Endothelial cell of umbilical vein (primary cell): ENCODE measurements around the gene FGR. TPM values are rescaled to one million over a fixed set of nuclear protein-coding genes. Genes with fewer than 3 reads are reported as not detected.

ENCODE experiments used
- BruUV-seq: library from RNA; stranded (reverse); fragments of 400-500 nt; replicated peaks from 2 replicates; lab custom pipeline; 2021; lab: Mats Ljungman, UMichigan
- CTCF ChIA-PET: fragments of 300-600, 350-600 bp; sonication (Branson Sonifier 250); formaldehyde crosslinking; loops from one replicate; lab custom pipeline; 2021; ENCODE audit warnings: antibody characterized with exemption, inconsistent platforms; lab: Charles Lee
- POLR2A ChIA-PET: fragments of 300-600, 350-600 bp; sonication (Branson Sonifier 250); formaldehyde crosslinking; loops from one replicate; lab custom pipeline; 2021; ENCODE audit warnings: antibody characterized with exemption, inconsistent platforms; lab: Charles Lee
- DNase-seq: peaks from one replicate; pipeline ENCODE4 v3.0.0-alpha.2; 2011; ENCODE audit warnings: low read depth, low spot score
- FAIRE-seq: peaks from 2 replicates; lab custom pipeline; 2011; peaks lifted over from hg19 to GRCh38; lab: Jason Lieb, UNC
- H2AFZ ChIP-seq: 2 replicates; pipeline ENCODE4 v1.6.0; 2012; ENCODE audit warnings: low read depth, low read length, control low read depth, inconsistent platforms
- H3K27ac ChIP-seq: 2 replicates; pipeline ENCODE4 v1.5.1; 2011; ENCODE audit warnings: low read depth, mild to moderate bottlenecking, control low read depth, low read length, moderate library complexity; ENCODE audit not compliant: insufficient read depth
- H3K27me3 ChIP-seq, 2 experiments: 2 replicates each; pipeline versions ENCODE4 v1.6.0 to v1.6.1; 2011; ENCODE audit warnings: low read length in 2 of 2, mixed read lengths in 1 of 2; ENCODE audit not compliant: control insufficient read depth in 2 of 2, insufficient read depth in 2 of 2
- H3K36me3 ChIP-seq, 2 experiments: 2 replicates in 1 of 2; 3 replicates in 1 of 2; pipeline ENCODE4 v1.5.1; 2011; ENCODE audit warnings: low read length in 2 of 2, mild to moderate bottlenecking in 1 of 2, moderate library complexity in 1 of 2; ENCODE audit not compliant: control insufficient read depth in 2 of 2, insufficient read depth in 2 of 2; ENCODE audit errors: extremely low read depth in 1 of 2
- H3K4me1 ChIP-seq: 3 replicates; pipeline ENCODE4 v1.5.1; 2011; ENCODE audit warnings: mild to moderate bottlenecking, low read length; ENCODE audit not compliant: control insufficient read depth, insufficient read depth; ENCODE audit errors: extremely low read depth
- H3K4me2 ChIP-seq: 2 replicates; pipeline ENCODE4 v1.6.1; 2011; ENCODE audit warnings: low read length, control low read depth, mixed read lengths; ENCODE audit not compliant: insufficient read depth
- H3K4me3 ChIP-seq, 3 experiments: fragments of 200-600 bp in 1 of 3; sonication (generic), shearing (Covaris generic) in 1 of 3; replicated peaks in 1 of 3; 2 replicates each; pipeline ENCODE4 v1.5.1; 2011 to 2016; ENCODE audit warnings: control low read depth in 3 of 3, low read length in 3 of 3, mild to moderate bottlenecking in 2 of 3, inconsistent platforms in 1 of 3, low read depth in 1 of 3, moderate library complexity in 1 of 3; ENCODE audit not compliant: insufficient read depth in 1 of 3
- H3K79me2 ChIP-seq: 2 replicates; pipeline ENCODE4 v1.6.0; 2012; ENCODE audit warnings: low read length, inconsistent platforms; ENCODE audit not compliant: control insufficient read depth, insufficient read depth
- H3K9ac ChIP-seq: replicated peaks from 2 replicates; pipeline ENCODE3; 2011; ENCODE audit warnings: low read length, control low read depth; ENCODE audit not compliant: insufficient read depth; ENCODE audit errors: extremely low read depth
- H3K9me1 ChIP-seq: replicated peaks from 3 replicates; pipeline ENCODE4 v1.6.0; 2011; ENCODE audit warnings: mild to moderate bottlenecking, low read length; ENCODE audit not compliant: control insufficient read depth, insufficient read depth; ENCODE audit errors: extremely low read depth
- H3K9me3 ChIP-seq: replicated peaks from 2 replicates; pipeline ENCODE4 v1.5.1; 2012; ENCODE audit warnings: low read length, inconsistent platforms; ENCODE audit not compliant: control insufficient read depth, insufficient read depth
- H4K20me1 ChIP-seq: replicated peaks from 2 replicates; pipeline ENCODE3; 2011; ENCODE audit warnings: mild to moderate bottlenecking, low read length; ENCODE audit not compliant: control insufficient read depth, insufficient read depth; ENCODE audit errors: extremely low read depth
- EZH2 ChIP-seq: IDR thresholded peaks from 2 replicates; pipeline ENCODE4 v1.6.1; 2012; ENCODE audit warnings: borderline replicate concordance, low read depth, mild to moderate bottlenecking, moderate library complexity, low read length, inconsistent platforms; ENCODE audit not compliant: severe bottlenecking
- FOS ChIP-seq: IDR thresholded peaks from 2 replicates; pipeline ENCODE4 v1.6.1; 2011; ENCODE audit warnings: mild to moderate bottlenecking, low read length, moderate library complexity, borderline replicate concordance; ENCODE audit not compliant: insufficient read depth
- GATA2 ChIP-seq: IDR thresholded peaks from 2 replicates; pipeline ENCODE4 v1.7.0; 2011; ENCODE audit warnings: low read depth, mild to moderate bottlenecking, moderate library complexity, mixed read lengths, low read length; ENCODE audit not compliant: insufficient read length, insufficient read depth
- JUN ChIP-seq: IDR thresholded peaks from 2 replicates; pipeline ENCODE4 v1.6.1; 2011; ENCODE audit warnings: borderline replicate concordance, low read depth; ENCODE audit not compliant: insufficient read length, insufficient read depth
- POLR2A ChIP-seq: IDR thresholded peaks from 2 replicates; pipeline ENCODE4 v1.6.1; 2012; ENCODE audit warnings: low read depth, mild to moderate bottlenecking, control low read depth, low read length
- POLR2AphosphoS5 ChIP-seq: IDR thresholded peaks from 2 replicates; pipeline ENCODE4 v1.6.1; 2012; ENCODE audit warnings: low read depth, mild to moderate bottlenecking, control low read depth, low read length, moderate library complexity; ENCODE audit not compliant: insufficient read depth
- dilution Hi-C: fragments of 300-500 bp; cut with MboI; formaldehyde crosslinking; loops from one replicate; pipeline ENCODE4 v1.15.0; 2019; ENCODE audit warnings: low sequenced_read_pairs; ENCODE audit not compliant: extremely low pct_ligation_motif_present
- intact Hi-C: fragments of 100-400 bp; cut with micrococcal nuclease; formaldehyde crosslinking; loops from one replicate; pipeline ENCODE4 v1.10.0; 2022
- polyA plus RNA-seq, 4 experiments: library from polyadenylated mRNA; depleted of rRNA in 3 of 4; stranded (reverse) in 3 of 4; unstranded in 1 of 4; fragments of >200 nt; gene quantifications; 2 replicates each; pipeline versions ENCODE4 v1.2.1 to v1.2.3, GENCODE V29; 2011 to 2012; ENCODE audit warnings: missing spikeins in 1 of 4
- total RNA-seq: library from RNA; stranded (reverse); gene quantifications from 2 replicates; pipeline ENCODE4 v1.2.3, GENCODE V29; 2021
- TF ChIP-seq, protein P1 (sequence below): IDR thresholded peaks from 2 replicates; pipeline ENCODE4 v1.6.1; 2011; ENCODE audit not compliant: insufficient read depth, insufficient read length

FGR gene
- total and polyA plus RNA-seq, 2 donors (not counting 3 experiments of a cell fraction or from before 2014, with no cell fraction given) = 0.18 TPM; not detected in 1

DNA sequence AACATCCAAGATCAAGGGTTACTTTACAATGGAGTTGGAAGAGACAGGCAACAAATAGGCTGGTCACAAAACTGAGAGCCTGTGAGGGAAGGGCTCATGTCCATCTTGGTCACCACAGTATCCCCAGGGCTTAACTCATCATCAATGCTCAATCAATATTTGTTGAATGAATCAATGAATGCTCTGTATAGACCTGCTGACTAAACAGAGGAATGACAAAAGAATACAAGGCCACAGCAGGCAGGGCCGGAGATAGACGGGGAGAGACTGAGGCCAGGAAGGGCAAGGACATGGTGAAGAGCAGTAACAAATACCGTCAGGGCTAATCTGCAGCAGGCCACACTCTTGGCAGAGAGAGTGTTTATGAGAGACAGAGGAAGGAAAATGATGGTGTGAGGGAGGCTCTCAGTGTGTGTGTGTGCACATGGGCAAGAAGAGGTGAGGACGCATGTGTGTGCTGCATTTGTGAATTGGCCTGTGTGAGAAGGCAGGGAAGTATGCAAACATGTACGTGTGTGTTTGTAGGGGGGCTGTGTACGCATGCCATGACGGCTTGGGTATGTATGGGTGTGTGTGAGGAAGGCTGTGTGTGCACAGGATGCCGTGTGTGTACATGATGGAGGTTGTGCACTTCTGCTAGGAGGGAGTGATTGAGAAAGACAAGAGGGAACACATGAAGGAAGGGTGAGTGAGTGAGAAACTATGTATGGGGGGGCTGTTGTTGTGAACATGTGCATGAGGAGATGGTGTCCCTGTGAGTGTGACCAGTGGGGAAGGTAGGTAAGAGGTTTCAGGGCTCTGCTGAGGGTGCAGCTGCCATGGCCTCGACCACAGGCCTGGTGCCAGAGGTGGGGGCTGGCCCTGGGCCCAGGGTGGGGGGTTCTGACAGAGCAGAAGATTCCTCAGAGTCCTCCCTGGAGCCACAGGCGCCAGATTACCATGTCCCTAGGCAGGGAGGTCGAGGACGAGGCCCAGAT, 46.4 kb downstream of the FGR start:
- H3K27ac ChIP-seq = no peak overlapping the region
- no peaks in the 10 kb centered on the region for H4K20me1 ChIP-seq
- no peaks in the 10 kb centered on the region for H3K9me3 ChIP-seq
- no TSS peak for BruUV-seq
- H3K4me2 ChIP-seq = no peak overlapping the region
- CTCF ChIA-PET = interaction anchor here (1.4 kb wide), 1 partner anchor 32 kb away, joined by 4 read pairs; no protein-coding TSS in a partner anchor
- H2AFZ ChIP-seq = no peak overlapping the region
- peak; percentile 55 for DNase-seq
- dilution Hi-C loops (loop anchor here (25.0 kb wide), 1 partner anchor 176 kb away; no protein-coding TSS in a partner anchor), intact Hi-C loops (no loop called here)
- no peak overlapping the region for H3K4me3 ChIP-seq
- H3K27me3 ChIP-seq = no peaks in the 10 kb centered on the region
- no peak overlapping the region for H3K9ac ChIP-seq
- H3K79me2 ChIP-seq = no peaks in the 10 kb centered on the region
- H3K9me1 ChIP-seq = no peaks in the 10 kb centered on the region
- peak; percentile 26 for FAIRE-seq
- no peaks in the 10 kb centered on the region for H3K4me1 ChIP-seq
- TF ChIP-seq POLR2A (no peak), EZH2 (no peak), FOS (no peak), JUN (no peak), POLR2AphosphoS5 (no peak), GATA2 (no peak)
- TF ChIP-seq, protein P1, sequence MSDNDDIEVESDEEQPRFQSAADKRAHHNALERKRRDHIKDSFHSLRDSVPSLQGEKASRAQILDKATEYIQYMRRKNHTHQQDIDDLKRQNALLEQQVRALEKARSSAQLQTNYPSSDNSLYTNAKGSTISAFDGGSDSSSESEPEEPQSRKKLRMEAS = no peak
- POLR2A ChIA-PET = no interaction called here
- H3K36me3 ChIP-seq = peaks cover 0 to 4% of the 10 kb centered on the region in 2 experiments
